GM19328 (cell line): ENCODE data around the gene ACER3.
"Not testable (repeated sequence)": the region's sequence is repeated elsewhere in the genome, so short reads cannot be mapped to it uniquely, and the experiment has no call there.

Experiments
- ATAC-seq: cut with Tn5 transposase; IDR thresholded peaks from one replicate; pipeline ENCODE4 v1.9.1; 2021; ENCODE audit warnings: mild to moderate bottlenecking, moderate library complexity; ENCODE audit not compliant: unreplicated experiment

The ACER3 gene

DNA sequence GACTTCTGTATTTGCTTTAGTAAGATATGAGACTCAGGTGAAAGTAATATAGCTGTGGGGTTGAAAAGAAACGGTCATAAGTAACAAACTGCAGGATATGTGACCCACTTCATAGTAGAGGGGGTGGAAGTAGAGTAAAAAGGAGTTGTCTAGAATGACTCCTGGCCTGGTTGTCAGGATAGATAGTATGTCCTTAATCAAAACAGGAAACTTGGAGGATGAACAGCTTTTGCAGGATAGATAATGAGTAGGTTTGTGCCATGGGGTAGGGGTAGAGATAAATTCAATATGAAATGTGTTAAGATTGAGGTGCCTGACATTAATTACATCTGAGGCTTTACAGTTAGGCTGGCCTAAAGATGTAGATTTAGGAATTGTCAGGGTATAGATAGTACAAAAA is 126.5 kb downstream of the ACER3 start:
- ATAC-seq: no peak

DNA sequence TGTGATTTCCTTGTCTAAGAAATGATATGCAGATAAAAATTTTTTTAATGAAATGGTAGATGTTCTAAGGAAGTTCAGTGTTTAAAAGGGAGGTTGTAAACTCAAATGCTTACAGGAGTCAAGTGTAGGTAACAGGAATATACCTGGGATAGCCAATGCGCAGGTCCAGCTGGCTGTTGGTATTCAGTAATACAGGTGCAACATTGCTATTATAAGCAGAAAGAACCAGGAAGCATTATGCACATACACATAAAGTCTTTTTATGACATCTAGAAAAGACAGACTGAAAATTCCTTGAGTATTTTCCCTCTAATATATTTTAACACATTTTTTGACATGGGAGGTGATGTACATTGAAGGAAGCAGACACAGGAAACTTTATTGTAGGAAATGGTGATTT is 129.9 kb downstream of the ACER3 start:
- ATAC-seq: no peak

DNA sequence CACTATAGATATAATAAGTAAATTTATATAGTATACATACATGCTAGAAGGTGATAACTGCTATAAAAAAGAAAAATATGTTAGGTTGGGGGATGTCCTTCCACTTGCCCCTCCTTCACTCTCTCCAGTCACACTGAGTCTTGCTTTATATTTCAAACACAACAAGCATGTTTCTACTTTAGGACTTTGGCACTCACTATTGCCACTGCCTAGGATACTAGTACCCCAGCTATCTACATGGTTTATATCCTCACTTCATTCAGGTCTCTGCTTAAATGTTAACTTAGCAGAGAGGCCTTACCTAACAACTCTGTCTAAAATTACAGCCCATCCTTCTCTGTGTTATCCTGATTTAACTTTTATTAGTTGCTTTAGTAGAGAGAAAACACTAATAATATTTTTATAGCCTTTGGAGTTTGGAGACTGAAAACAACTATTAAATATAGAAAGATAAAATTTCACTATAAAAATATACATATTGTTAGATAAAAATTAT is 134.4 kb downstream of the ACER3 start:
- ATAC-seq: no peak

DNA sequence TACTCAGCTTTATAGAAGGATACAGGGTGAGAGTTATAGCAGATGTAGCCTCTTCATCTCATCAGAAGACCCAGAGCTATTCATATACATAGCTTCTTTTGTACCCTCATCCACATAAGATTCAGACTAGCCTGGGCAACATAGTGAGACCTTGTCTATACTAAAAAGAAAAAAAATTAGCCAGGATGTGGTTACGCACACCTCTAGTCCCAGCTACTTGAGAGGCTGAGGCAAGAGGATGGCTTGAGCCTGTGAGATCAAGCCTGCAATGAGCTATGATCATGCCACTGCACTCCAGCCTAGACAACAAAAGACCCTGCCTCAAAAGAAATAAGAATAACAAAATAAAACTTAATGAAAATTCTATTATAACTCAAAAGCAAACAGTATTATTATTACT is 136.8 kb downstream of the ACER3 start:
- no peak for ATAC-seq

DNA sequence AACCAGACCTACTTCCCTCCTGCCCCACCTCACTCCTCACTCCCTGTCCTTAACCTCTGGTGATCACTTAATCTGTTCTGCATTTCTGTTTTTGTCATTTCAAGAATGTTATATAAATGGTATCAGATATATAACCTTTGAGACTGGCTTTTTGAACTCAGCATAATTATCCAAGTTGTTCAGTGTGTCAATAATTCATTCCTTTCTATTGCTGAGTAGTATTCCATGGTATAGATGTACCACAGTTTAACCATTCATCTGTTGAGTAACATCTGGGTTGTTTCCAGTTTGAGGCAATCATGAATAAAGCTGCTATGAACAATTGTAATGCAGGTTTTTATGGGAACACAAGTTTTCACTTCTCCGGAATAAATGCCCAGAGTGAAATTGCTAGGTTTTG is 138.9 kb downstream of the ACER3 start:
- no peak for ATAC-seq

DNA sequence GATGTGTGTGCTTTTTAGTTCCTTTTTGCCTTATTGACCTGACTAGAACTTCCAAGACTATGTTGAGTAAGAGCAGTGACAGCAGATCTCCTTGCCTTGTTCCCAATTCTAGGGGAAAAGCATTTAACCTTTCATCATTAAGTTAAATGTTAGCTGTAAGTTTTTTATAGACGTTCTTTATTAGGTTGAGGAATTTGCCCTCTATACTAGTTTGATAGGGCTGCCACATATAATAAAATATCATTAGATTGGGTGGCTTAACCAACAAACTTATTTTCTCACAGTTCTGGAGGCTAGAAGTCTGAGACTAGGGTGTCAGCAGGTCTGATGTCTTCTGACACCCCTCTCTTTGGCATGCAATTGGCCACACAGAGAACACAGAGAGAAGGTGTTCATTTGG is 140.9 kb downstream of the ACER3 start:
- ATAC-seq: no peak

DNA sequence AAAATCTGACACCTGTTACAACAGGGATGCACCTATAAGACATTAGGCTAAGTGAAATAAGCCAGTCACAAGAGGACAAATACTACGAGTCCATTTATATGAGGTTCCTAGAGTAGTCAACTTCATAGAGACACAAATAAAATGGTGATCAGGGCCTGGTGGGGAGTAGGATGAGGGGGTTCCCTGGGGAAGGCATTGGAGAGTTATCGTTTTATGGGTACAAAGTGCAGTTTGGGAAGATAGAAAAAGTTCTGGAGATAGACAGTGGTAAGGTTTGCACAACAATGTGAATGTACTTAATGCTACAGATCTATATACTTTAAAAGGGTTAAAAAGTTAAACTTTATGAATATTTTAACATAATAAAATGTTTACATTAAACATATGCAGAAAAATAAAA is 142.1 kb downstream of the ACER3 start:
- ATAC-seq: no peak

DNA sequence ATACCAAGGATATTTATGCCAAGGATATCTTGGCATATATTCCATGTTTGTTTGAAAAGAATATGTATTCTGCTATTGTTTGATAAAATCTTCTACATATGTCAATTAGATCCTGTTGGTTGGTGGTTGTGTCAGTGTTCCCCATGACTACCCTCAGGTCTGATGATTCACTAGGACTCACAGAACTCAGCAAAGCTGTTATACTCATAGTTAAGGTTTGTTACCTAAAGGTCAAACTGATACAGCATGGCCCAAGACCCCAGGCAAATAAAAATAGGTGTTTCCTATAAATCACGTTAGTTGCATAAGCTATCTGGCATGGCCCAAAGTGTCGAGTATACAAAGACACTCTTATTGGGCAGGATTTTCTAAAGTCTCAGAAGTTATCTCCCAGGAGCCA is 143.2 kb downstream of the ACER3 start:
- ATAC-seq: no peak

DNA sequence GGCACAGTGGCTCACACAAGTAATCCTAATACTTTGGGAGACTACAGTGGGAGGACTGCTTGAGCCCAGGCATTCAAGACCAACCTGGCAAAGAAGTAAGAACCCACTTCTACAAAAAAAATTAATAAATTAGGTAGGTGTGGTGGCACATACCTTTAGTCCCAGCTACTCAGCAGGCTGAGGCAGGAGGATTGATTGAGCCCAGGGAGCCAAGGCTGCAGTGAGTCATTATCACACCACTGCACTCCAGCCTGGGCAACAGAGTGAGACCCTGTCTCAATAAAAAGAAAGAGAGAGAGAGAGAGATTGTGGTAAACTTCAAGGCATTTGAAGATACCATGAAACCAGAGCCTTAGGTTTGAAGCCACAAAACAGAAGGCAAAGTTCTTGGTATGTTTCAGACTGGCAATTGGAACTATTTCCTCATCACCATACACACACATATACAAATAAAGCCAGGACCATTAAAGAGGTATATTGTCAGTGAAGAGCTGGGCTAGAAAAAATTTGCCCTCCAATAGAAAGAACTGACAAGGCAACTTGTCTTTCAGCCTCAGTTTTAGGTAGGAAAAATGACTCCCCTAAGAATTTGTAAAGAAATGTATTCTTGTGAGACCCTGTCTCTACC is 148.9 kb downstream of the ACER3 start:
- ATAC-seq: no peak

DNA sequence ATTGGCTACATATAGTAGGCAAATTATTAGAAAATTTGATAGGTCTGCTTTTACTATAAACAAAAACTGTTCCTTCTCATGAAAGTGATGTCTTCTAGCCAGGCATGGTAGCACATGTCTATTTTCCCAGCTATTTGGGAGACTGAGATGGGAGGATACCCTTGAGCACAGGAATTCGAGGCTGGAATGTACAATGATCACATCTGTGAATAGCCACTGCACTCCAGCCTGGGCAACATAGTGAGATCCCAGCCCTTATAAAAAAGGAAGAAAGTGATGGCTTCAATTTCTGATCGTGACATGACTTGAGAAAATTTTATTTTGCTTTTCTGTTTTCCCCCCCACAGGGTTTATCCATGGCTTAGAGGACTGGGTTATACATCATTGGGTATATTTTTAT is 154.0 kb downstream of the ACER3 start:
- ATAC-seq: no peak

DNA sequence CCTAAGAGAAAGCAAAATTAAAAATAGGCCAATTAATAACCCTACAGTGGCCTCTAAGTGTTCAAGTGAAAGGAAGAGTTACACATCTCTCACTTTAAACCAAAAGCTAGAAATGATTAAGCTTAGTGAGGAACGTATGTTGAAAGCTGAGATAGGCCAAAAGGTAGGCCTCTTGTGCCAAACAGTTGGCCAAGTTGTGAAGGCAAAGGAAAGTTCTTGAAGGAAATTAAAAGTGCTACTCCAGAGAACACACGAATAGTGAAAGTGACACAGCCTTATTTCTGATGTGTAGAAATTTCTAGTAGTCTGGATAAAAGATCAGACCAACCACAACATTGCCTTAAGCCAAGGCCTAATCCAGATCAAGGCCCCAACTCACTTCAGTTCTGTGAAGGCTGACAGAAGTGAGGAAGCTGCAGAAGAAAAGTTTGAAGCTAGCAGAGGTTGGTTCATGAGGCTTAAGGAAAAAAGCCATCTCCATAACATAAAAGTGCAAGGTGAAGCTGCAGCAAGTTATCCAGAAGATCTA is 157.7 kb downstream of the ACER3 start:
- ATAC-seq: not testable (repeated sequence)

DNA sequence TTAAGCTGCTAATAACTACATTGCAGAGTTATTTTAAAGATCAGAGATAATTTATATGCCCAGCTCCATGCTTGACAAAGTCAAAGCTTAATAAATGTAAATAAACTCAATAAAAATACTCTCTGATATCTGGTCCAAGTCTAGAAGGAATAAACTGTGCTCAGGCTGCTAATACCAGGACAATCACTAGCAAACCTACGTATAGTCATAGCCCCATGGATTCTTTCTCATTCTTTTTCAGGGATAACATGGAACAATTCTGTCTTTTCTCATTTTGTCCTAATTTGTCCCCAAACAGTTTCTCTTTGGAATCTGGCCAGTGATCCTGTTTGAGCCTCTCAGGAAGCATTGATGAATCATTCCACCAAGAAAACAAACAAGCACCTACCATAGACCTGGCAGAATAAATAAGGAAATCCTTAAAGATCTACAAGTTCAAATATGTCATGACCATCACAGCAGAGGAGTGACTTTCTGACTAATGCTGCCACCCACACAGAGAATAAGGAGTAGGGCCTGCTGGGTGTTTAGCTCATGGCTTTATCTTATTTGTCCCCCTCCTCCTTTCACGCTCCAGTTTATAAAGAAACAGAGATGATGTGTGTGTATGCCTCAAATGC is 159.4 kb downstream of the ACER3 start:
- ATAC-seq: no peak

DNA sequence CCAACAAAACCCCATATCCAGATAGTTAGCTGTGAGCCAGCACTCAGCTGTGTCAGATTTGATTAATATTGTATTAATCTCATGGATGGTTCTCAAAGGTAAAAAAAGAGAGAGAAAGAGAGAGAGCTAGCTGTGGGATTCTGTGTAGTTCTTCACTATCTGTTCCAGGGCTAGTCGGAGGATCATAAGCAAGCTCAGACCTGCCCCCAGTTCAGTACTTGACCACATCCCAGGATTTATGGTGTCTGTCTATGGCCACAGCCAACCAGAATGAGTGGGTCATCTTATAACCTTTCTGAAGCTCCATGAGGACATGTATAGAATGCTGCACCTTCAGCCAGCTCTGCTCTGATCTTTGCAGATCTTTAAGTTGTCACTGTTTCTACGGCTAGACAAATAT is 160.0 kb downstream of the ACER3 start:
- ATAC-seq: no peak

DNA sequence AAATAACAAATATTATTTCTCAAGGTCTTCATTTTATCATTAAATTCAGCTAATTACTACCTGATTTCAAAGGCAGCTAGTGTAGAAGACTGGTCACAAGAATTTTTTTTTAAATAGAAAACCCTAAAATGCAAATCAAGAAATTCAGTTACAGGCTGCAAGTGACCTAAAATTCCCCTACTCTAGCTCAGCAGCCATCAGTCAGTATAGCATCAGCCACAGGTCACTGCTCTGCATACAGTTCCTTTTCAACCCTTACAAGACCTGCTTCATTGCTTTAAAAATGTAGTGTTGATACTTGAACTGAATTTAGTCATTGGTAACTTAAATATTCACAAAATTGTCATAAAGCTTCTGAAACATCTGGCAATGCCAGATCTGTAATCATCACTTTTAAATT is 164.0 kb downstream of the ACER3 start:
- no peak for ATAC-seq

DNA sequence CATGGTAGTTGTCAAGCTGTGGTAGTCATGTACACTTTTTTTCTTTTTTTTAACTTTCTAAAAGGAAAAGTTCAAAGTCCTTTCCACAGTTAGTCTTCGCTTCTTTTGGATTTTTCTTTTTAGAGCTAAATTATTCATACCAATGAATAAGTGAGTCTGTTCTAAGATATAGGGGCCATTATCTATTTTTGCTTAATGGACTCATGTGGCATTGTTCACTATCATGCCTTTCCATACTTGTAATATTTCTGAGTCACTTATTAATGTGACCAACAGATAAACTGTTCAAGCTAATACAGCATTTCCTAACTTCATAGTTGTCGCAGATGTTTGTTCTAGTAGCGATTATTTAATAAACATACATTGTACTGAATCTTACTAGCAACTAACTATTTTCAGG is 165.5 kb downstream of the ACER3 start:
- ATAC-seq: no peak

DNA sequence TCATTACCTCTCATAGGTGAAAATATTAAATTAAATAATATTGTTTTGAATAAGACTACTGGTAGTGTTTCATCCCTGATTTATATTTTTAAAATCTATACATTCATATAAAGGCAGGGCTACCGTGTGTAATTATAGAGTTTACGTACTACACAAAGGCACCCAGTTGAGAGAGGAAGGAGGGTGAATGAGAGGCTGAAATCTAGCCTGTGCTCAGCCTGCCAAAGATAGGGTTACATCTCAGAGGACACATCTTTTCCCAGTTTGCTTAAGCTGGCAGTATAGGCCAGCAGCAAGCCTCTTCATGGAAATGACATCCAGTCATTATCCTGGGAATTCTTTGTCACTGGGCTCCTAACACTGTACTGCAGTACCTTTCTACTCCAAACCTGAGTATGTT is 166.0 kb downstream of the ACER3 start:
- ATAC-seq: no peak

DNA sequence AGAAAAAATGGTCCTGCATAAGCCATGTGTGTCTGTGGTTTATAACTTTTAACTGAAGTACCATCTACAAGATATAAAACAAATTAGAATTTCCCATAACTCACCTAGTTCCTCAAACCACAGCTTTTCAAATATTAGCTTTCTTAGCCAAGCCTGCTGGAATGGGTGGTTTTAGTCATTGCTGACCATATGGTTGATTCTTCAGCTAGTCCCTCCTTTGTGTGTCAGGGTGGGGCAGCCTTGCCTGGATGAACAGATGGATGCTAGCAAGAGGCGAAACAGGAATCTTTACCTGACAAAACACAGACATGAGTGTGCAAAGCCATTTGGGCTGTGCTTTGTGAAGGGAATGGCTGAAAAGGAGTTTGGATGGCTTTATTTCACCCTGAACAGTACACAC is 166.6 kb downstream of the ACER3 start:
- no peak for ATAC-seq

DNA sequence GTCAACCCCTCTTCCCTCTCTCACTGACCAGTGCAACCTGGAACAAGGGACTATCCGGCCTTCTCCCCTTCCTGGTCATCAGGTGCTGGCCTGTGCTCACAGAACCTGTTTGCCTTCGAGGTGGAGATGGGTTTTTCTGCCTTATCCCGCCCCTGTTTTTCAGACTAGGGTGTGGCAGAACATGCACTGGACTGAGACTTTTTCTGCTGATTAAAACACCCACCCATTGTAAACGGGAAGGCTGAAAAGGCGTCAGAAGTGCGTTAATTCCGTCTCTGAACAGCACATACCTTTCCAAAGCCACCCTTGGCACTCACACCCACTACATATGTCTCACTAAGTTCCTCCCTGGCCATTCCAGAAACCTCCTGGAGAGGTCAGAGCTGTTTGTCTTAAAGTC is 169.1 kb downstream of the ACER3 start:
- ATAC-seq: no peak

DNA sequence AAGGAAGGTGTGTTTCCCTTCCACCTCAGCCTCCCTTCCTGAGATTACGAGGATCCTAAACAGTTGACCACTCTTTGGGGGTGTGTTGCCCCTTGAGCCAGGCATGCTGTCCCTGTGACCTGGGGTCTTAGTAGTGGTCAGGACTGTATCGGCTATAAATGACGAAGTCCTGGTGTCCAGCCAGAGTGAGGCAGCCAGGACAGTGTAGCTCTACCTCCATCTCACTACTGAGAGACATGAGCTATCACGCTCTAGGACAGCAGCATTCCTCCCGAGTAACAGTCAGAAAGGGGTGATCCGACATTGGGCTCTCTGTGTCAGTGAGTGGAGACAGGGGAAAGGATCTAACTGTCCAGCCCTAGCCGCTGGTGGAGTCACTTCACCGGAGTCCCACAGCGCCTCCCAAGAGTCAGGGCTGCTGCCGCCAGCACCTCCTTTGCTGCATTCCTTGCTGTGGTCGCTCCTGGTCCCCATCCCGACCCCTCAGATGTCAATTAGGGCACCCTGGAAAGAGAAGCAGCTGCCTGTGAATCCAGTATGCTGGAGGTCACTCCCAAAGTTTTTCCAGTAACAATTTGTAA is 170.2 kb downstream of the ACER3 start:
- no peak for ATAC-seq

DNA sequence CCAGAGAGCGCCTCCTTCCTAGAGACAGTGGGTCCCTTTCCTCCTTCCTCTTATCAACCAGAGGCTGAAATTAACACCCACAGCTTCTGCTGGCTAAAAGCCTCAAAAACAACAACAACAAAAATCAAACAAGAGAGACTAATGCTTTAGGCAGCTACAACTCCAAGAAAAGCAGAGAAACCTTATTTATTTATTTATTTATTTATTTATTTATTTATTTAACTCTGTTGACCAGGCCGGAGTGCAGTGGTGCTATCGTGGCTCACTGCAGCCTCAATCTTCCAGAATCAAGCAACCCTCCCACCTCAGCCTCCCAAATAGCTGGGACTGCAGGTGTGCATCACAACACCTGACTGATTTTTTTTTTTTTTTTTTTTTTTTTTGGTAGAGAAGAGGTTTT is 170.9 kb downstream of the ACER3 start:
- ATAC-seq: no peak

DNA sequence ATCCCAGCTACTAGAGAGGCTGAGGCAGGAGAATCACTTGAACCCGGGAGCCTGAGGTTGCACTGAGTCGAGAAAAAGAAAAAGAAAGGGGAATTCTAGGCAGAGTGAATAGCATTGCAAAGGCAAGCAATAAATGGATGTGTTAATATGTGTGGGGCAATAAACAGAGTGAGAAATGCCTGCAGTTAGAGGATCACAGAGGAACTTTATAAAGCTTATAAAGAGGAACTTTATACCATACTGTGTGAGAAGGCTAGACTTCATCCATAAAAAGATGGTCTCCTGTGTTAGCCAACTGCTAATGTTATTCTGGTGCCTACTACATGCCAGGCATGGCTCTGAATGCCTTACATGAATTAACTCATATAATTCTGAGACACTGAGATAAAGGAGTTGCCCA is 174.3 kb downstream of the ACER3 start:
- no peak for ATAC-seq

DNA sequence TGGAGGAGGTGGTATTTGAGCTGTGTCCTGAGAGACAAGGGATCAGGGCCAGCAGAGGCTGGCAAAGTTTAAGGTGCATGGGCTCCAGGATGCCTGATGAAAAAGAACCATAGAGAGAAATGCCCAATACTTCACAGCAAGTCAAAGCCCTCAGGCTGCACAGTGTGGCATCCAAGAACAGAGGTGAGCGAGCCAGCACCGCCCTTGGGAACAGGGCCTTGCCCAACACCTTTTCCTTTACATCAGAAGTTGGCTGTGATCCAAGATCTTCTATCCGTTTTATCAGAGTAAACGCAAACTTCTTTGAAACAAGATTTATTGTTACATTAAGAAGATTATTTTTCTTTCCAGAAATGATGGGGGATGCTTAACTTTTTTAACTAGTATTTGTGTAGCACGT is 174.9 kb downstream of the ACER3 start:
- ATAC-seq: no peak
